WTC11 (cell line): ENCODE measurements around the gene NALCN. TPM values are rescaled to one million over a fixed set of nuclear protein-coding genes. Genes with fewer than 3 reads are reported as not detected.

Experiments
- ATAC-seq: fragments of 200-7000 bp; cut with Tn5 transposase; 2 replicates; pipeline ENCODE4 v1.10.0; 2021; ENCODE audit warnings: mild to moderate bottlenecking, moderate library complexity
- CTCF ChIA-PET: fragments of 300-600 bp; sonication (Branson Sonifier 250); formaldehyde crosslinking; loops from one replicate; lab custom pipeline; 2021; ENCODE audit warnings: antibody characterized with exemption; lab: Charles Lee
- POLR2A ChIA-PET: fragments of 350-600 bp; sonication (Branson Sonifier 250); formaldehyde crosslinking; loops from one replicate; lab custom pipeline; 2021; ENCODE audit warnings: antibody characterized with exemption; lab: Charles Lee
- DNase-seq: peaks from one replicate; pipeline ENCODE4 v3.0.0; 2021; ENCODE audit warnings: low spot score
- H3K27ac Mint-ChIP-seq: 2 replicates; pipeline ENCODE4 v1.8.0; 2021; ENCODE audit warnings: mixed read lengths
- H3K27me3 Mint-ChIP-seq: 2 replicates; pipeline ENCODE4 v1.8.0; 2021; ENCODE audit warnings: low read depth, mild to moderate bottlenecking, moderate library complexity, mixed read lengths
- H3K36me3 Mint-ChIP-seq: 2 replicates; pipeline ENCODE4 v1.8.0; 2021; ENCODE audit warnings: mixed read lengths
- H3K4me1 Mint-ChIP-seq: 2 replicates; pipeline ENCODE4 v1.8.0; 2022; ENCODE audit warnings: mixed read lengths
- H3K4me3 Mint-ChIP-seq: 2 replicates; pipeline ENCODE4 v1.8.0; 2021; ENCODE audit warnings: mild to moderate bottlenecking, moderate library complexity, mixed read lengths
- H3K9me3 Mint-ChIP-seq: 2 replicates; pipeline ENCODE4 v1.8.0; 2021; ENCODE audit warnings: mixed read lengths
- ATF1 ChIP-seq: sonication (generic); formaldehyde crosslinking; IDR thresholded peaks from 2 replicates; pipeline ENCODE4 v1.8.1; 2023; ENCODE audit warnings: mild to moderate bottlenecking, moderate library complexity, missing genetic modification reagents
- FOXJ3 ChIP-seq: sonication (generic); formaldehyde crosslinking; IDR thresholded peaks from 2 replicates; pipeline ENCODE4 v1.9.0; 2021; ENCODE audit warnings: missing genetic modification reagents, mild to moderate bottlenecking, borderline replicate concordance
- GABPB1 ChIP-seq: sonication (generic); formaldehyde crosslinking; IDR thresholded peaks from 2 replicates; pipeline ENCODE4 v1.8.1; 2023; ENCODE audit warnings: mild to moderate bottlenecking, missing genetic modification reagents
- GTF2I ChIP-seq: fragments of 250-450 bp; sonication (Bioruptor Pico); conservative IDR thresholded peaks from 2 replicates; pipeline ENCODE4 v1.4.0; 2021; ENCODE audit warnings: mild to moderate bottlenecking
- IRF1 ChIP-seq: sonication (generic); formaldehyde crosslinking; IDR thresholded peaks from 2 replicates; pipeline ENCODE4 v1.8.0; 2023; ENCODE audit warnings: missing genetic modification reagents
- TCF7 ChIP-seq: sonication (generic); formaldehyde crosslinking; IDR thresholded peaks from 2 replicates; pipeline ENCODE4 v1.8.0; 2022; ENCODE audit warnings: mild to moderate bottlenecking, low read depth, missing genetic modification reagents, moderate library complexity
- TEAD4 ChIP-seq: sonication (generic); formaldehyde crosslinking; IDR thresholded peaks from 2 replicates; pipeline ENCODE4 v1.8.0; 2022; ENCODE audit warnings: mild to moderate bottlenecking, missing genetic modification reagents
- ZNF416 ChIP-seq: fragments of 250-450 bp; sonication (Bioruptor Pico); IDR thresholded peaks from 2 replicates; pipeline ENCODE4 v1.9.0; 2021; ENCODE audit warnings: mild to moderate bottlenecking, inconsistent platforms
- total RNA-seq: library from RNA; stranded (reverse); gene quantifications from 3 replicates; pipeline ENCODE4 v1.2.3, GENCODE V29; 2021
- TF ChIP-seq, protein P1 (sequence below): fragments of 250-450 bp; sonication (Bioruptor Pico); IDR thresholded peaks from 2 replicates; pipeline ENCODE4 v2.1.2; 2022; ENCODE audit warnings: mild to moderate bottlenecking, moderate library complexity
- TF ChIP-seq, protein P2 (sequence below): sonication (generic); formaldehyde crosslinking; conservative IDR thresholded peaks from 2 replicates; pipeline ENCODE4 v1.8.1; 2023; ENCODE audit warnings: mild to moderate bottlenecking, low read depth, missing genetic modification reagents, moderate library complexity
- TF ChIP-seq, protein P3 (sequence below): fragments of 250-450 bp; sonication (Bioruptor Pico); IDR thresholded peaks from 2 replicates; pipeline ENCODE4 v1.9.0; 2021; ENCODE audit warnings: mild to moderate bottlenecking
- TF ChIP-seq, protein P4 (sequence below): sonication (generic); formaldehyde crosslinking; IDR thresholded peaks from 2 replicates; pipeline ENCODE4 v1.8.1; 2023; ENCODE audit warnings: mild to moderate bottlenecking, missing genetic modification reagents, moderate library complexity
- TF ChIP-seq, protein P5 (sequence below): sonication (generic); formaldehyde crosslinking; IDR thresholded peaks from 2 replicates; pipeline ENCODE4 v1.8.0; 2023; ENCODE audit warnings: missing genetic modification reagents, mild to moderate bottlenecking, borderline replicate concordance
- TF ChIP-seq, protein P6 (sequence below): sonication (generic); formaldehyde crosslinking; IDR thresholded peaks from 2 replicates; pipeline ENCODE4 v1.8.0; 2022; ENCODE audit warnings: mild to moderate bottlenecking, missing genetic modification reagents

The NALCN gene
- total RNA-seq, 1 experiment from 2014 or later = 0.33 TPM

- TF ChIP-seq FOXJ3 (CRISPR knock-in tag) = no peak
- no peak for TF ChIP-seq ZNF416 (CRISPR knock-in tag)
- TF ChIP-seq, protein P1, sequence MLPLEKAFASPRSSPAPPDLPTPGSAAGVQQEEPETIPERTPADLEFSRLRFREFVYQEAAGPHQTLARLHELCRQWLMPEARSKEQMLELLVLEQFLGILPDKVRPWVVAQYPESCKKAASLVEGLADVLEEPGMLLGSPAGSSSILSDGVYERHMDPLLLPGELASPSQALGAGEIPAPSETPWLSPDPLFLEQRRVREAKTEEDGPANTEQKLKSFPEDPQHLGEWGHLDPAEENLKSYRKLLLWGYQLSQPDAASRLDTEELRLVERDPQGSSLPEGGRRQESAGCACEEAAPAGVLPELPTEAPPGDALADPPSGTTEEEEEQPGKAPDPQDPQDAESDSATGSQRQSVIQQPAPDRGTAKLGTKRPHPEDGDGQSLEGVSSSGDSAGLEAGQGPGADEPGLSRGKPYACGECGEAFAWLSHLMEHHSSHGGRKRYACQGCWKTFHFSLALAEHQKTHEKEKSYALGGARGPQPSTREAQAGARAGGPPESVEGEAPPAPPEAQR = no peak
- no peak for TF ChIP-seq IRF1 (CRISPR knock-in tag)
- TF ChIP-seq, protein P2, sequence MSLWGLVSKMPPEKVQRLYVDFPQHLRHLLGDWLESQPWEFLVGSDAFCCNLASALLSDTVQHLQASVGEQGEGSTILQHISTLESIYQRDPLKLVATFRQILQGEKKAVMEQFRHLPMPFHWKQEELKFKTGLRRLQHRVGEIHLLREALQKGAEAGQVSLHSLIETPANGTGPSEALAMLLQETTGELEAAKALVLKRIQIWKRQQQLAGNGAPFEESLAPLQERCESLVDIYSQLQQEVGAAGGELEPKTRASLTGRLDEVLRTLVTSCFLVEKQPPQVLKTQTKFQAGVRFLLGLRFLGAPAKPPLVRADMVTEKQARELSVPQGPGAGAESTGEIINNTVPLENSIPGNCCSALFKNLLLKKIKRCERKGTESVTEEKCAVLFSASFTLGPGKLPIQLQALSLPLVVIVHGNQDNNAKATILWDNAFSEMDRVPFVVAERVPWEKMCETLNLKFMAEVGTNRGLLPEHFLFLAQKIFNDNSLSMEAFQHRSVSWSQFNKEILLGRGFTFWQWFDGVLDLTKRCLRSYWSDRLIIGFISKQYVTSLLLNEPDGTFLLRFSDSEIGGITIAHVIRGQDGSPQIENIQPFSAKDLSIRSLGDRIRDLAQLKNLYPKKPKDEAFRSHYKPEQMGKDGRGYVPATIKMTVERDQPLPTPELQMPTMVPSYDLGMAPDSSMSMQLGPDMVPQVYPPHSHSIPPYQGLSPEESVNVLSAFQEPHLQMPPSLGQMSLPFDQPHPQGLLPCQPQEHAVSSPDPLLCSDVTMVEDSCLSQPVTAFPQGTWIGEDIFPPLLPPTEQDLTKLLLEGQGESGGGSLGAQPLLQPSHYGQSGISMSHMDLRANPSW = no peak
- no peak for TF ChIP-seq TEAD4
- no peak for TF ChIP-seq ATF1 (CRISPR knock-in tag)
- TF ChIP-seq, protein P3, sequence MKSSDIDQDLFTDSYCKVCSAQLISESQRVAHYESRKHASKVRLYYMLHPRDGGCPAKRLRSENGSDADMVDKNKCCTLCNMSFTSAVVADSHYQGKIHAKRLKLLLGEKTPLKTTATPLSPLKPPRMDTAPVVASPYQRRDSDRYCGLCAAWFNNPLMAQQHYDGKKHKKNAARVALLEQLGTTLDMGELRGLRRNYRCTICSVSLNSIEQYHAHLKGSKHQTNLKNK (CRISPR knock-in tag) = no peak
- TF ChIP-seq, all 79 proteins: peak for 0
Measured at GRCh38 chr13:101452519-101453485, 36.5 kb upstream of the NALCN start, which contains the start of gene ITGBL1 (continued).

DNA sequence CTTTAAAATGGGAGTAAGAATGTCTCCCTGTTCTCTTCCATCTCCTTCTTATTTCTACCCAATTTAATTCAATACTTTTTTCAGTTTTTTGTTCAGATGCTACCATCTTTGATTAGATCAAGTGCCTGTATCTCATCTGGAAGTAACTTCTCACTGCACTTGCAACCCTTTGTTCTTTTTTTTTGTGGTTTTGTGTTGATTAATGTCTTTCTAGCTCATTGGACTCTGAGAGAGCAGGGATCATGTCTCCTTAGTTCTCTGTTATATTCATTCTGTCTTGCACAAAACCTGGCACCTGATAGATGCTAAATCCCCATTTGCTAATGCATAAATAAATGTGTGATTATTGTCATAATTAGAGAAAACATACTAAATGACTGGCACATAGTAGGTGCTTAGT, 35.3 kb upstream of the NALCN start:
- H3K4me3 Mint-ChIP-seq = no peak overlapping the region
- CTCF ChIA-PET = no interaction called here
- ATAC-seq = no peak
- TF ChIP-seq, protein P4, sequence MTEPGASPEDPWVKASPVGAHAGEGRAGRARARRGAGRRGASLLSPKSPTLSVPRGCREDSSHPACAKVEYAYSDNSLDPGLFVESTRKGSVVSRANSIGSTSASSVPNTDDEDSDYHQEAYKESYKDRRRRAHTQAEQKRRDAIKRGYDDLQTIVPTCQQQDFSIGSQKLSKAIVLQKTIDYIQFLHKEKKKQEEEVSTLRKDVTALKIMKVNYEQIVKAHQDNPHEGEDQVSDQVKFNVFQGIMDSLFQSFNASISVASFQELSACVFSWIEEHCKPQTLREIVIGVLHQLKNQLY (CRISPR knock-in tag) = no peak
- TF ChIP-seq TCF7 (CRISPR knock-in tag) (no peak), IRF1 (CRISPR knock-in tag) (no peak), GTF2I (CRISPR knock-in tag) (no peak), GABPB1 (CRISPR knock-in tag) (no peak)
- TF ChIP-seq, protein P5, sequence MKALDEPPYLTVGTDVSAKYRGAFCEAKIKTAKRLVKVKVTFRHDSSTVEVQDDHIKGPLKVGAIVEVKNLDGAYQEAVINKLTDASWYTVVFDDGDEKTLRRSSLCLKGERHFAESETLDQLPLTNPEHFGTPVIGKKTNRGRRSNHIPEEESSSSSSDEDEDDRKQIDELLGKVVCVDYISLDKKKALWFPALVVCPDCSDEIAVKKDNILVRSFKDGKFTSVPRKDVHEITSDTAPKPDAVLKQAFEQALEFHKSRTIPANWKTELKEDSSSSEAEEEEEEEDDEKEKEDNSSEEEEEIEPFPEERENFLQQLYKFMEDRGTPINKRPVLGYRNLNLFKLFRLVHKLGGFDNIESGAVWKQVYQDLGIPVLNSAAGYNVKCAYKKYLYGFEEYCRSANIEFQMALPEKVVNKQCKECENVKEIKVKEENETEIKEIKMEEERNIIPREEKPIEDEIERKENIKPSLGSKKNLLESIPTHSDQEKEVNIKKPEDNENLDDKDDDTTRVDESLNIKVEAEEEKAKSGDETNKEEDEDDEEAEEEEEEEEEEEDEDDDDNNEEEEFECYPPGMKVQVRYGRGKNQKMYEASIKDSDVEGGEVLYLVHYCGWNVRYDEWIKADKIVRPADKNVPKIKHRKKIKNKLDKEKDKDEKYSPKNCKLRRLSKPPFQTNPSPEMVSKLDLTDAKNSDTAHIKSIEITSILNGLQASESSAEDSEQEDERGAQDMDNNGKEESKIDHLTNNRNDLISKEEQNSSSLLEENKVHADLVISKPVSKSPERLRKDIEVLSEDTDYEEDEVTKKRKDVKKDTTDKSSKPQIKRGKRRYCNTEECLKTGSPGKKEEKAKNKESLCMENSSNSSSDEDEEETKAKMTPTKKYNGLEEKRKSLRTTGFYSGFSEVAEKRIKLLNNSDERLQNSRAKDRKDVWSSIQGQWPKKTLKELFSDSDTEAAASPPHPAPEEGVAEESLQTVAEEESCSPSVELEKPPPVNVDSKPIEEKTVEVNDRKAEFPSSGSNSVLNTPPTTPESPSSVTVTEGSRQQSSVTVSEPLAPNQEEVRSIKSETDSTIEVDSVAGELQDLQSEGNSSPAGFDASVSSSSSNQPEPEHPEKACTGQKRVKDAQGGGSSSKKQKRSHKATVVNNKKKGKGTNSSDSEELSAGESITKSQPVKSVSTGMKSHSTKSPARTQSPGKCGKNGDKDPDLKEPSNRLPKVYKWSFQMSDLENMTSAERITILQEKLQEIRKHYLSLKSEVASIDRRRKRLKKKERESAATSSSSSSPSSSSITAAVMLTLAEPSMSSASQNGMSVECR (CRISPR knock-in tag) = no peak
- TF ChIP-seq, protein P6, sequence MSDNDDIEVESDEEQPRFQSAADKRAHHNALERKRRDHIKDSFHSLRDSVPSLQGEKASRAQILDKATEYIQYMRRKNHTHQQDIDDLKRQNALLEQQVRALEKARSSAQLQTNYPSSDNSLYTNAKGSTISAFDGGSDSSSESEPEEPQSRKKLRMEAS = no peak
- POLR2A ChIA-PET = no interaction called here
- no peaks in the 10 kb centered on the region for H3K36me3 Mint-ChIP-seq
- no peak for DNase-seq
- no peaks in the 10 kb centered on the region for H3K9me3 Mint-ChIP-seq
- no peaks in the 10 kb centered on the region for H3K27me3 Mint-ChIP-seq
- H3K4me1 Mint-ChIP-seq = peaks cover 33% of the 10 kb centered on the region
- no peak overlapping the region for H3K27ac Mint-ChIP-seq
